A673 (cell line): ENCODE data around the gene TCTN3.

Experiments
- CTCF ChIP-seq: fragments of 300-800, 200-600 bp; sonication (generic); conservative IDR thresholded peaks from 2 replicates; pipeline ENCODE4 v1.5.1; 2017; ENCODE audit warnings: low read depth, mild to moderate bottlenecking, antibody characterized with exemption, low read length, moderate library complexity, mixed read lengths
- EZH2 ChIP-seq: fragments of 200-600 bp; sonication (generic); IDR thresholded peaks from 2 replicates; pipeline ENCODE4 v1.6.1; 2017; ENCODE audit warnings: borderline replicate concordance, low read depth, mild to moderate bottlenecking, mixed read lengths, antibody characterized with exemption, low read length; ENCODE audit not compliant: poor library complexity, severe bottlenecking

- TF ChIP-seq CTCF (no peak), EZH2 (no peak)
Observed at GRCh38 chr10:95644901-95645300, 48.8 kb downstream of the TCTN3 start.
